Measurements from ENCODE around the gene KL. TPM values are rescaled to one million over a fixed set of nuclear protein-coding genes. Genes with fewer than 3 reads are reported as not detected.
A peak's percentile ranks its signal among the peaks of the same experiment; 100 is the strongest.

The KL gene
- total RNA-seq, 1 donor from 2014 or later, result not detected

- peak; percentile 31 for DNase-seq (ENCODE audit: low spot score)
- H3K4me3 ChIP-seq, result no peak overlapping the region
- H3K27me3 ChIP-seq, result no peaks in the 10 kb centered on the region
- Mint-ChIP-seq H3K27me3 (ENCODE audit: insufficient read depth, low read depth) (peaks cover 9% of the 10 kb centered on the region), H3K4me1 (peaks cover 10% of the 10 kb centered on the region), H3K27ac (no peak overlapping the region), H3K9me3 (no peaks in the 10 kb centered on the region), H3K4me3 (no peak overlapping the region), H3K36me3 (peaks cover 2% of the 10 kb centered on the region)
- no peaks in the 10 kb centered on the region for H3K36me3 ChIP-seq
- no peaks in the 10 kb centered on the region for H3K9me3 ChIP-seq (ENCODE audit: low read depth)
- H3K79me2 ChIP-seq (ENCODE audit: low read depth), result no peaks in the 10 kb centered on the region
- H3K4me2 ChIP-seq, result no peak overlapping the region
- H2AFZ ChIP-seq (replicated peaks), result no peak overlapping the region
- no peaks in the 10 kb centered on the region for H3K4me1 ChIP-seq
- no peaks in the 10 kb centered on the region for H3F3A ChIP-seq (ENCODE audit: low read depth)
- TF ChIP-seq EZH2 (IDR thresholded peaks at IDR 0.05), result no peak
- TF ChIP-seq EZH2phosphoT487 (IDR thresholded peaks at IDR 0.05), result no peak
- TF ChIP-seq CTCF (IDR thresholded peaks at IDR 0.05), result peak; percentile 50
- no peak overlapping the region for H3K27ac ChIP-seq
- no peaks in the 10 kb centered on the region for H4K20me1 ChIP-seq (ENCODE audit: low read depth)
- no peak overlapping the region for H3K9ac ChIP-seq
Measured at GRCh38 chr13:33109801-33110200, 93.6 kb downstream of the KL start.

DNA sequence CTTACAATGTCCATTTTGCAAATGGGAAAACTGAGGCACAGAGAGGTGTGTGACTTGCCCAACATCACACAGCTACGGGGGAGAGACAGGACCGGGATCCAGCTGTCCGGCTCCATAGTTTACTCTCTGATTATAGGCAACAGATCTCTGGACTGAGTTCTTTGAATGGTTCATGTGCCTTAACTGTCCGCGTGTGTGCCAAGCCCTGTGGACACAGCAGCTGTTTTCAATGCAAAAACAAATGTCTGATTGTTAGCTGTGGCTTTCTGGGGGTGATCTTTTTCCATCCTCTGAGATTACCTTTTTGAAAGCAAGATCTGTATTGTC is 94.1 kb downstream of the KL start:
- peaks cover 9% of the 10 kb centered on the region for H3K27me3 Mint-ChIP-seq (ENCODE audit: insufficient read depth, low read depth)
- no peaks in the 10 kb centered on the region for H3K9me3 Mint-ChIP-seq
- DNase-seq (ENCODE audit: low spot score), result no peak
- no peaks in the 10 kb centered on the region for H3K4me1 ChIP-seq
- H3K79me2 ChIP-seq (ENCODE audit: low read depth), result no peaks in the 10 kb centered on the region
- H3K4me1 Mint-ChIP-seq, result peaks cover 10% of the 10 kb centered on the region
- H3K27ac Mint-ChIP-seq, result no peak overlapping the region
- H3K27ac ChIP-seq, result no peak overlapping the region
- H3K27me3 ChIP-seq, result no peaks in the 10 kb centered on the region
- H3K36me3 Mint-ChIP-seq, result peaks cover 2% of the 10 kb centered on the region
- no peaks in the 10 kb centered on the region for H3F3A ChIP-seq (ENCODE audit: low read depth)
- H3K4me2 ChIP-seq, result no peak overlapping the region
- H3K9ac ChIP-seq, result no peak overlapping the region
- H3K9me3 ChIP-seq (ENCODE audit: low read depth), result no peaks in the 10 kb centered on the region
- no peak overlapping the region for H2AFZ ChIP-seq (replicated peaks)
- no peak overlapping the region for H3K4me3 Mint-ChIP-seq
- TF ChIP-seq EZH2phosphoT487 (IDR thresholded peaks at IDR 0.05), result no peak
- no peak for TF ChIP-seq EZH2 (IDR thresholded peaks at IDR 0.05)
- no peak for TF ChIP-seq CTCF (IDR thresholded peaks at IDR 0.05)
- no peak overlapping the region for H3K4me3 ChIP-seq
- H3K36me3 ChIP-seq, result no peaks in the 10 kb centered on the region
- no peaks in the 10 kb centered on the region for H4K20me1 ChIP-seq (ENCODE audit: low read depth)

DNA sequence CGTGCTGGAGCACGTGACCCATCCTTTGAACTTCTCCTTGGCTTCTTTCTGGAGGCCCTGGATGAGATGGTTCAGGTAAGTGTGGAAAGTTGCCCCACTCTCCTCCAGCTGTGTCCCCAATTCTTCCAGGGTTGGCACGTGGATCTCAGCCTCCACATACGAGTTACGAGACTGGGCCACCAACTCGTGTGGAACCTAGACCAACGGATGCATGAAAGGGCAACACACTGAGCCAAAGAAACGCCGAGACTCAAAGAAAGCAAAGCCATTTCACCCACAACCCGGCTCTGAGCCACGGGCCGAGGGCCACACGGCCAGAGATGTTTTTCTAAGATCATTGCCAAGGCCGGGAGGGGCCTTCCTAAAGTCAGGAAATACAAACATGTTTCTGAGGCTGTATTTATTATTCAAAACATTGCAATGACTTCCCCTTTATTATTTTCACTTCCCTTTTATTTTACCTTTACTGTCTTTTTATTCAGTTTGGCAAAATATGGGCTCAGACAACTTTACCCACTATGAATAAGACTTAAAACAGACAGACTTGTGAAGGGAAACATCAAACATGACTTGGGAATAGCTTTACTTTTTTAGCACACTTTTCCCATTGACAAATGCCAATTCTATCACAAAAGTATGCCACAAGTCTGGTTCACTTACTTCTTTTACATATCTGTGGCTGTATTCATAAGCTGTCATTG is 94.6 kb downstream of the KL start:
- no peak overlapping the region for H3K9ac ChIP-seq
- H3K4me1 ChIP-seq, result no peaks in the 10 kb centered on the region
- no peaks in the 10 kb centered on the region for H3K9me3 ChIP-seq (ENCODE audit: low read depth)
- H3K27ac ChIP-seq, result no peak overlapping the region
- H3F3A ChIP-seq (ENCODE audit: low read depth), result no peaks in the 10 kb centered on the region
- DNase-seq (ENCODE audit: low spot score), result no peak
- no peaks in the 10 kb centered on the region for H3K36me3 ChIP-seq
- Mint-ChIP-seq H3K4me3 (no peak overlapping the region), H3K27me3 (ENCODE audit: insufficient read depth, low read depth) (peaks cover 9% of the 10 kb centered on the region), H3K9me3 (no peaks in the 10 kb centered on the region), H3K27ac (no peak overlapping the region), H3K4me1 (peaks cover 10% of the 10 kb centered on the region), H3K36me3 (peaks cover 3% of the 10 kb centered on the region)
- H3K79me2 ChIP-seq (ENCODE audit: low read depth), result no peaks in the 10 kb centered on the region
- no peak overlapping the region for H3K4me2 ChIP-seq
- no peaks in the 10 kb centered on the region for H3K27me3 ChIP-seq
- H2AFZ ChIP-seq (replicated peaks), result no peak overlapping the region
- no peak overlapping the region for H3K4me3 ChIP-seq
- no peaks in the 10 kb centered on the region for H4K20me1 ChIP-seq (ENCODE audit: low read depth)
- TF ChIP-seq EZH2 (IDR thresholded peaks at IDR 0.05) (no peak), CTCF (IDR thresholded peaks at IDR 0.05) (no peak), EZH2phosphoT487 (IDR thresholded peaks at IDR 0.05) (no peak)
